HEK293 (cell line): ENCODE measurements around the gene DVL3.

Experiments
- CTCF ChIA-PET: fragments of 350-600 bp; formaldehyde crosslinking; extraction: SDS; loops from one replicate; lab custom pipeline; 2021; ENCODE audit warnings: antibody characterized with exemption; lab: Yijun Ruan, JAX
- POLR2A ChIA-PET: fragments of 300-600 bp; formaldehyde crosslinking; extraction: SDS; loops from one replicate; lab custom pipeline; 2020; ENCODE audit warnings: antibody characterized with exemption, inconsistent platforms; lab: Yijun Ruan, JAX
- H3K27ac ChIP-seq: fragments of 200-500 bp; sonication (Bioruptor generic); 2 replicates; pipeline ENCODE4 v1.5.1; 2014; ENCODE audit warnings: low read depth, low read length, control low read depth, inconsistent platforms; ENCODE audit errors: extremely low read depth
- H3K36me3 ChIP-seq, 2 experiments: fragments of 200-500 bp in 1 of 2; sonication (Bioruptor generic) in 1 of 2; 1 replicate in 1 of 2; 2 replicates in 1 of 2; pipeline ENCODE4 v1.5.1; 2014 to 2017; ENCODE audit warnings: inconsistent platforms in 2 of 2, low read length in 2 of 2; ENCODE audit not compliant: control insufficient read depth in 2 of 2, insufficient read depth in 1 of 2
- H3K4me1 ChIP-seq: fragments of 200-500 bp; sonication (Bioruptor generic); 2 replicates; pipeline ENCODE4 v1.5.1; 2014; ENCODE audit warnings: mild to moderate bottlenecking, low read length, inconsistent platforms; ENCODE audit not compliant: control insufficient read depth, insufficient read depth
- H3K4me3 ChIP-seq: 2 replicates; pipeline ENCODE4 v1.5.1; 2011; ENCODE audit warnings: low read depth, mild to moderate bottlenecking, control low read depth, low read length, moderate library complexity
- H3K9me3 ChIP-seq: fragments of 200-500 bp; sonication (Bioruptor generic); 2 replicates; pipeline ENCODE4 v1.5.1; 2014; ENCODE audit warnings: low read depth, low read length, inconsistent platforms; ENCODE audit not compliant: control insufficient read depth, insufficient read depth
- IKZF3 ChIP-seq: fragments of 450-650 bp; IDR thresholded peaks from 2 replicates; pipeline ENCODE4 v1.5.0; 2018; ENCODE audit warnings: missing biosample characterization, mild to moderate bottlenecking, missing genetic modification characterization, moderate library complexity
- INSM2 ChIP-seq: fragments of 450-650 bp; formaldehyde crosslinking; IDR thresholded peaks from 2 replicates; pipeline ENCODE4 v1.5.1; 2016; ENCODE audit warnings: missing biosample characterization, missing genetic modification characterization
- KLF10 ChIP-seq: fragments of 450-650 bp; IDR thresholded peaks from 2 replicates; pipeline ENCODE4 v1.5.1; 2018; ENCODE audit warnings: missing biosample characterization, mild to moderate bottlenecking, missing genetic modification characterization
- KLF9 ChIP-seq: fragments of 450-650 bp; formaldehyde crosslinking; IDR thresholded peaks from 2 replicates; pipeline ENCODE4 v1.5.1; 2016; ENCODE audit warnings: missing biosample characterization, missing genetic modification characterization, low read depth
- PRDM1 ChIP-seq: fragments of 450-650 bp; formaldehyde crosslinking; IDR thresholded peaks from 2 replicates; pipeline ENCODE4; 2016; ENCODE audit warnings: missing biosample characterization, missing genetic modification characterization
- PRDM10 ChIP-seq: fragments of 450-650 bp; formaldehyde crosslinking; IDR thresholded peaks from 2 replicates; pipeline ENCODE4 v1.5.1; 2016; ENCODE audit warnings: missing biosample characterization, missing genetic modification characterization
- REPIN1 ChIP-seq: fragments of 450-650 bp; formaldehyde crosslinking; IDR thresholded peaks from 2 replicates; pipeline ENCODE4 v1.5.1; 2017; ENCODE audit warnings: missing biosample characterization, missing genetic modification characterization, low read depth
- WT1 ChIP-seq: fragments of 450-650 bp; formaldehyde crosslinking; IDR thresholded peaks from 2 replicates; pipeline ENCODE4 v1.5.1; 2016; ENCODE audit warnings: missing biosample characterization, missing genetic modification characterization
- YY1 ChIP-seq: fragments of 450-650 bp; formaldehyde crosslinking; IDR thresholded peaks from 2 replicates; pipeline ENCODE4 v1.5.1; 2018; ENCODE audit warnings: missing biosample characterization, missing genetic modification characterization
- ZBTB11 ChIP-seq: fragments of 450-650 bp; formaldehyde crosslinking; conservative IDR thresholded peaks from 2 replicates; pipeline ENCODE4 v1.5.1; 2016; ENCODE audit warnings: low read depth, missing biosample characterization, missing genetic modification characterization
- ZBTB17 ChIP-seq: fragments of 450-650 bp; formaldehyde crosslinking; IDR thresholded peaks from 2 replicates; pipeline ENCODE4 v1.5.1; 2016; ENCODE audit warnings: missing biosample characterization, missing genetic modification characterization
- ZBTB20 ChIP-seq: fragments of 450-650 bp; formaldehyde crosslinking; IDR thresholded peaks from 2 replicates; pipeline ENCODE4 v1.5.1; 2016; ENCODE audit warnings: missing biosample characterization, missing genetic modification characterization
- ZBTB26 ChIP-seq: fragments of 450-650 bp; formaldehyde crosslinking; optimal IDR thresholded peaks from 2 replicates; pipeline ENCODE3; 2016; ENCODE audit warnings: missing biosample characterization, mild to moderate bottlenecking, missing genetic modification characterization
- ZFHX2 ChIP-seq: fragments of 450-650 bp; formaldehyde crosslinking; conservative IDR thresholded peaks from 2 replicates; pipeline ENCODE4 v1.5.1; 2016; ENCODE audit warnings: missing biosample characterization, missing genetic modification characterization
- ZFP37 ChIP-seq: fragments of 450-650 bp; formaldehyde crosslinking; IDR thresholded peaks from 2 replicates; pipeline ENCODE4 v1.5.1; 2016; ENCODE audit warnings: missing biosample characterization, missing genetic modification characterization
- ZNF184 ChIP-seq: fragments of 450-650 bp; IDR thresholded peaks from 2 replicates; pipeline ENCODE4 v1.5.1; 2018; ENCODE audit warnings: missing biosample characterization, mild to moderate bottlenecking, missing genetic modification characterization
- ZNF266 ChIP-seq: fragments of 450-650 bp; formaldehyde crosslinking; IDR thresholded peaks from 2 replicates; pipeline ENCODE4 v1.5.1; 2016; ENCODE audit warnings: missing biosample characterization, missing genetic modification characterization, low read depth
- ZNF391 ChIP-seq: fragments of 450-650 bp; formaldehyde crosslinking; IDR thresholded peaks from 2 replicates; pipeline ENCODE4 v1.5.1; 2016; ENCODE audit warnings: low read depth, missing biosample characterization, missing genetic modification characterization, borderline replicate concordance
- ZNF449 ChIP-seq: fragments of 450-650 bp; formaldehyde crosslinking; IDR thresholded peaks from 2 replicates; pipeline ENCODE4 v1.5.1; 2017; ENCODE audit warnings: missing biosample characterization, mild to moderate bottlenecking, missing genetic modification characterization, moderate library complexity
- ZNF560 ChIP-seq: fragments of 450-650 bp; formaldehyde crosslinking; IDR thresholded peaks from 2 replicates; pipeline ENCODE4 v1.5.1; 2017; ENCODE audit warnings: missing biosample characterization, missing genetic modification characterization, borderline replicate concordance
- ZNF629 ChIP-seq: fragments of 450-650 bp; formaldehyde crosslinking; IDR thresholded peaks from 2 replicates; pipeline ENCODE4 v1.5.1; 2017; ENCODE audit warnings: missing biosample characterization, missing genetic modification characterization
- ZNF660 ChIP-seq: fragments of 450-650 bp; IDR thresholded peaks from 2 replicates; pipeline ENCODE4 v1.5.1; 2018; ENCODE audit warnings: missing biosample characterization, mild to moderate bottlenecking, missing genetic modification characterization
- ZNF843 ChIP-seq: fragments of 450-650 bp; formaldehyde crosslinking; IDR thresholded peaks from 2 replicates; pipeline ENCODE4 v1.5.1; 2016; ENCODE audit warnings: missing biosample characterization, missing genetic modification characterization

DVL3 gene

GRCh38 chr3:184176377-184177330 lies 21.5 kb downstream of the DVL3 start:
- ChIA-PET CTCF (interaction anchor here (0.6 to 0.7 kb wide), 3 partner anchors 45 to 289 kb away, joined by 3 read pairs; no protein-coding TSS in a partner anchor), POLR2A (interaction anchor here (0.5 to 2.4 kb wide), 12 partner anchors 10 to 690 kb away, joined by 3 to 34 read pairs (median 4); partner anchors contain the start of genes ABCC5, ABCF3, DVL3 and EEF1AKMT4)
- Histone ChIP-seq H3K36me3 (peaks cover 8 to 62% of the 10 kb centered on the region in 2 experiments; a peak in 2 of 3 replicates), H3K27ac (peak overlapping the region; percentile 78), H3K4me1 (peaks cover 3% of the 10 kb centered on the region; the same call in 1 of the 2 replicates), H3K4me3 (peak overlapping the region; percentile 96), H3K9me3 (no peaks in the 10 kb centered on the region)
- TF ChIP-seq YY1 (tag by site-specific recombination) (0 out of 2 replicates have a peak, but pooled peaks have one; percentile 37), ZBTB26 (tag by site-specific recombination) (peak; percentile 23), ZNF266 (tag by site-specific recombination) (no peak), ZBTB17 (tag by site-specific recombination) (peak; percentile 81), ZBTB20 (tag by site-specific recombination) (peak; percentile 94), INSM2 (tag by site-specific recombination) (peak; percentile 82), ZNF391 (tag by site-specific recombination) (no peak), ZBTB11 (tag by site-specific recombination) (no peak), KLF9 (tag by site-specific recombination) (no peak), REPIN1 (tag by site-specific recombination) (no peak), KLF10 (no peak), ZNF629 (tag by site-specific recombination) (peak; percentile 15; the same call in 1 of the 2 replicates), ZNF449 (tag by site-specific recombination) (no peak), IKZF3 (tag by site-specific recombination) (peak; percentile 87), ZNF560 (tag by site-specific recombination) (no peak), ZFHX2 (no peak), ZNF184 (no peak), PRDM10 (tag by site-specific recombination) (peak; percentile 80), ZNF660 (tag by site-specific recombination) (peak; percentile 74), PRDM1 (tag by site-specific recombination) (no peak), ZNF843 (no peak), WT1 (tag by site-specific recombination) (no peak), ZFP37 (tag by site-specific recombination) (0 out of 2 replicates have a peak, but pooled peaks have one; percentile 22)
